ENCODE measurements around the gene NUDT21.
A peak's percentile ranks its signal among the peaks of the same experiment; 100 is the strongest.

The NUDT21 gene

DNA sequence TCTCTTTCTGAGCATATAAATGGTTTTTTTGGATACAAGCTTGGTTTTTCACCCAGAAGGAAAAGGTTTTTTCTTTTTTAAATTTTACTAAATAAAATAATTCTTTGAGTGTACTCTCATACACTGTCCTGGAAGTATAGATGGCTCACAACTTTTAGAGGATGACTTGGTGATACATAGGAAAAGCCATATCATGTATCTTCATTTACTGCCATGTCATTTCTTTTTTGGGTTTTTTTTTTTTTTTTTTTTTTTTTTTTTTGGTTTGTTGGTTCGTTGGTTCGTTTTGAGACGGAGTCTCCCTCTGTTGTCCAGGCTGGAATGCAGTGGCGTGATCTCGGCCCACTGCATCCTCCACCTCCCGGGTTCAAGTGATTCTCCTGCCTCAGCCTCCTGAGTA, 12.0 kb upstream of the NUDT21 start:
- FAIRE-seq, result no peak
- DNase-seq (ENCODE audit: insufficient read length, low spot score), result no peak

DNA sequence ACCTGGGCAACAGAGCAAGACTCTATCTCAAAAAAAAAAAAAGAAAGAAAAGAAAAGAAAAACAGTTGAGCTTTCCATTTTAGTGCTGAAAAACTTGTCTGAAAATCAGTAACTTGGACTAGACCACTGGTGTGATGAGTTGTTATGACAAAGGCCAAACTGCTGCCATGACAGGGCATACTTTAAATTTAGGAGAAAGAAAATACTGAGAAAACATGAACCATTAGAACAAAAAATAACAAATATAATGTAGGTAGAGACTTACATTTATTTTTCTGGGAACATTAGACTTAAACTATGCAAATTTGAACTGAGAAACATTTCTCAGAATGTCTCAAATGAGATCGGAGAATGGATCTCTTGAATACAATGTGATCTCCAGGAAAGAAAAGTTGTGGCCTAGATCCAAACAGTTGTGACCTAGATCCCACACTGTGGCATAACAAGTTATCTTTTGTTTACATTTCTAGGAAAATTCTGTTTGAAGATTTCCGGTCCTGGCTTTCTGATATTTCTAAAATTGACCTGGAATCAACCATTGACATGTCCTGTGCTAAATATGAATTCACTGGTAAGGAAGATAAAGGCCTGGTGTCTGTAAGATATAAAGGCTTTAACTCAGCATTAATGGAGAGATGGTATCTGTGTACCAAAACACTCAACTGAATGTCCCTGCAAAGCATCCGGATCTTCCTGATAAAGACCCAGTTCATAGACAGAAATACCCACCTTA, 11.1 kb upstream of the NUDT21 start:
- FAIRE-seq (no peak), DNase-seq (ENCODE audit: insufficient read length, low spot score) (no peak)

DNA sequence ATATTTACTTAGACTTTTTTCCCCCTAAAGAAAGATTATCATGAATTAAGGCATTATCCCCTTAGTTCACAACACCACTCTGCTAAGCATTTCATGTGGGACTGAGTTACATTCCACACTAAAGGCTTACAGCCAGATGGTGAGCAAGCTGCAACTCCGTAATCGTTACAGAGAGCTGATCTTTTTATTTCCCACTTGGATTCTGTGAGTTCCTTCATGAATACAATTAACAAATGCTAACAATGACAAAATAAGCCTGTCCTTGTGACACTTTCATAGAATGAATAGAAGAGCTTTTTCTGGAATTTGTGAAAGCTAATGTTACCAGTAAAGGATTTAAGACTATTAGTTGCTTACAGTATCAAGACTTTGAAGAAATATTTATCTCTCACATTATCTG, 9.0 kb upstream of the NUDT21 start:
- DNase-seq (ENCODE audit: insufficient read length, low spot score), result no peak
- FAIRE-seq, result no peak

DNA sequence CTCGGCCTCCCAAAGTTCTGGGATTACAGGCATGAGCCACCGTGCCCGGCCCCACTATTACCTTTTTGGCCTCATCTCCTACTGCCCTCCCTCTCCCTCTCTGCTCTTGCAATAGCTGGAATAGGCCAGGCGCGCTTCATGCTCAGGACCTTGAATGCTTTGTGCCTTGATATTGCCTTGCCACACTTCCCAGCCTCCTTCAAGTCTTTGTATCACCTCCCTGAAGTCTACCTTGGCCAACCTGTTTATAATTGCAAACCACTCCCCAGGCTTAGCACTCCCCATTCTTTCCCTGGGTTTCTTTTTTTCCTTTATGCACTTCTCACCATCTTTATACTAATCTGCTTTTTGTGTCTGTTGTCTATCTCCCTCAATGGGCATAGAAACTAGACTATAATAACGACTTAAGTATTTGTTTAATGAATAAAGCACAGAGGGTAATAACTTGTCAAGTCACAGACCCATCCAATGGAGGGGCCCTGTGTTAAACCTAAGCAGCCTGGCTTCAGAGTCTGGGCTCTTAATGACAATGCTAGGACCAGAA, 6.9 kb upstream of the NUDT21 start:
- no peak for FAIRE-seq

DNA sequence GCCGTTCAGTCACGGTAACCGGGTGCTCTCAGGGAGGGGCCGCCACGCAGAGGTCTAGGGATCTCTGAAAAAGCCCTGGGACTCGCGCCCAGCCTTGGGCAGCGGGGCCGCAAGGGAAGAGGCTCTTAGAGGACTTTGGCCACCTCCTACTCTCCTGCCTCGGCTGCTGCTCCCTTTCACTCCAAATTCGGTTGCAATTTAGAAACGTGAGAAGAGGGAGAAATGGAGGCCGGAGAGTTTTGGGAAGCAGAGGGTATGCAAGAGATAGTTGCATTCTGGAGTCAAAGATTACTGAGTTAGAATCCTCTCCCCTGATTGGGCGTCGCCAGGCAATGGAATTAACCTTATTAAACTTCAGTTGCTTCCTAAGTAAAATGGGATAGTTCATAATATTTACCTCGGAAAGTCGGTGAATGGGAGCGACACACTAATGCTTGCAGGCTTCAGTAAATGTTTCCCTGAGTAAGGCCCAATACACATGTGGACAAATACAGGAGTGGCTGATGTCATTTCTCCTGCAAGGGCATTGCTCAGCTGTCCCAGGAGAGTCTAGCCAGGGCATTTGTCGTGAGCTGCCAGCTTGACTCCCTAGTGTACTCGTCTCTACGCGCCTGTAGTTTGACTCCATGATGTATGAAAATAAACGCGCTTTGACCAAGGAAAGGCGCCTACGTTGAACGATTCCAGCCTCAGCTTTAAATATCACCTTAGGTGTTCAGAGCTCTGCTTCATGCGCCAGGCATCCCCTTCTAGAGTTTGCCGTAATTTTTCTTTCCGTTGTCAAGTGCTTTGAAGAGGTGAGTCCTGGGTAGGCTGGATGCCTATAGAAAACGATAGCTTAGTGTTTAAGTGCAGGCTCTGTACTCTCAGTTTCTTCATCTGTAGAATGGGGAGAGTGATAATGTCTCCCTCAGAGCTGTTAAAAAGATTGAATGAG, 889 bp upstream of the NUDT21 start:
- DNase-seq (ENCODE audit: insufficient read length, low spot score) (no peak), FAIRE-seq (peak; percentile 57)

More for the DNA sequence above, 6.9 kb upstream of the NUDT21 start:
- DNase-seq (ENCODE audit: insufficient read length, low spot score), result no peak

DNA sequence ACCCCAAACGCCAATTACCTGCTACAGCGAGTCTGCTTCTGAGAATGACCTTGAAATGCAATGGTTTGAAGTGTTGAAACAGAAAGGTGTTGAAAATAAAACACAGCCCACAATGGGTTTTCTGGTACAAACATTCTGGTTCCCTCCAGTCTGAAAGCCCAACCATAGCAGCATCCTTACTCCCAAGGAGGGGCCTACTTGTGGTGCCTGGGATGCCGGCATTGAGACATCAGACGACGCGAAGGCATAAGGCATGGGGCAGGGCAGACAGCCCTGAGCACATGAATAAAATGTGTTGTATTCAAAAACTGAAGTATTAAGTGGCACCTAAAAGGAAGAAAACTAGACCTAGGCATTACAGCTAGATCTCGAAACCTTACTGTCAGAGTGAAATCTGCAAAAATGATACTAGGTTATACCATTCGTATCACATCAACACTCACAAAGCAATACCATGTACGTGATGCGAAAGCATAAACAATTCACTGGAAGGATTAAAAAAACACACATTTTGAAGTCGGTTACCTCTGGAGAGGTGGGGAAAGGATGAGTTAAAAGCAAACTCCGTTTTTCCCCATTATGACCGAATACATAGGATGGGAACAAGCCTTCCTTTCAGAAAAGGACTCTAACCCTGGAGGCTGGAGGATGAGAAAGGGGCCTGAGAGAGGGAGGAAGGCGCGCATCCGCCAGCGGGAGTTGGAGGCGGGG, 702 bp downstream of the NUDT21 start:
- peak; percentile 40 for FAIRE-seq
- DNase-seq (ENCODE audit: insufficient read length, low spot score), result no peak

DNA sequence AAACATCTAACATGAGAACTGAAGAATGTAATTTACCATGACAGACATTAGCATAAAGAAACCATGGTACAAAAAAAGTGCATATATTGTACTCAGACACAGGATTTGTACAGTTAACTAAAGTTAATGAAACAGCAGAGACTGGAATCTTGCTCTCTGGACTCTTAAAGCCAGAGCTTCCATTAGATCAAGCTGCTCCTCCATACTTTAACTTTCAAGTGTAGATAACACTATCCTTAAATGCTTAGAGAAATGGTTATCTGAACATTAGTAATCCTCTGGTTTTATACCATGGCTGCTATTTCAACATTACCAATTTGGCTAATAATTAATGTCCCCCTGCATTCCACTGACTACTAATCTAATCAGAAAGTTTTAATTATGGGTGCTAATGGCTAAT, 3.1 kb downstream of the NUDT21 start:
- no peak for DNase-seq (ENCODE audit: insufficient read length, low spot score)
- FAIRE-seq, result no peak

DNA sequence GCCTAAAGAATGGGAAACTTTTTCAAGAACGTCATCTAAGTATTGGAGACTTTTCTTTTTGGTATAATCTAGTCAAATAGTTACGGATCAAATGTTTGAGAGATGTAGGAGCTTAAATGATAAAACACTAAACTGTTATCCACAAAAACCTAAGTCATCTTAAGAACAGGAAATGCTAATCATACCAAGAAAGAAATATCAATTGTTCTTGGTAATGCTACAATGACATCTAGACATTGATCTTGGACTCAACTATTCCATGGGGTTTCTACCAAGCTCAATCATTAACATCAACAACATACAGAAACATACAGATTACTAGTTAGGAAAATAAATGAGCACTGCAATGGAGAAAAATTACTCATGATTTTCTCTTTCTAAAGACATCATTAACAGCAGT, 3.8 kb downstream of the NUDT21 start:
- FAIRE-seq (peak; percentile 8), DNase-seq (ENCODE audit: insufficient read length, low spot score) (no peak)

DNA sequence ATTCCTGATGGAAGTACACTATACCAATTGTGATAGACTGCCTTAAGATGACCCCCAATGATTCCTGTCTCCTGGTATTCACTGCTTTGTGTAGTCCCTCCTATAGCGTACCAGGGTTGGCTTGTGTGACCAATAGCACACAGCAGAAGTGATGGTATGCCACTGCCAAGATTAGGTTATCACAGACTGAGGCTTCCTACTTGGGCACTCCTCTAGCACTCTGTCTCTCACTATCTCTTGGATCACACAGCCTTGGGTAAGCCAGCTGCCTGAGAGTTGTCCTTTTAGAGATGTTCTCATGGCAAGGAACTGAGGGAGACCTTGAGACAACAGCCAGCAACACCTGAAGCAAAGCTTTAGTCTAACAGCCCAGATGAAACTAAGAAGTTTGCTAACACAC, 13.1 kb downstream of the NUDT21 start:
- DNase-seq (ENCODE audit: insufficient read length, low spot score), result no peak

DNA sequence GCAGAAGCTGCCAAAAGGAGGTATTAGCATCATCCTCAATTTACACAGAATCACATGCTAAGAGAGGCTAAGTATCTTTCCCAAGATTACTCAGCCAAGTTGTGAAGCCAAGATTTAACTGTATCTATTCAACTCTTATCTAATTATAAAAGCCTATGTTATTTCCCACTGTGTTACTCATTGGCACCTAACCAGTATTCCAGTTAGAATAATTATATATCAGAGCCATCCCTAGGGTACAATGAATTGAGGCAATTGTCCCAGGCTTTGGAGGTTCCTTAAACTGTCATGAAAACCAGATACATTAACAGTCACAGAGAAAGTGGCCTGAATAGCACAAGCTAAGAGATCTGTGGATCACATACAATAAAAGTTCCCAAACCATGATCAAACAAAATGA, 14.9 kb downstream of the NUDT21 start:
- DNase-seq (ENCODE audit: insufficient read length, low spot score) (no peak), FAIRE-seq (no peak)

More for the DNA sequence above, 13.1 kb downstream of the NUDT21 start:
- no peak for FAIRE-seq

DNA sequence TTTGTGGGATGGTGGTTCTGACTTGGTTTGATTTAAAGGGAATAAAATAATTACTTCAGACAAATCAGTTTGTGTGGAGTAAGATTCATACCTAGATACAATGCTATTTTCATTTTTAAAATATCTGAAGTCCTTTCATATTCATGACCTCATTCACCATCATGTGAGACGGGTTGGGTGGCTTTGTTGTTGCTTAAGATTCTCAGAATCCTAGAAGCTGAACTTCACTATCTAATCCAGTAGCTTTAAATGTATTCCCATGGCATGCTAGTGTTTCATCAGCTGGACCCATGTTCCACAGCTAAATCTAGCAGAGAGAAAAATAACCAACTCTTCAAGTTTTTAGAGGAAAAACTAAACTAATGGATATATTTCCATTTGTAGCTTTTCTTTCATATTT, 23.0 kb downstream of the NUDT21 start:
- DNase-seq (ENCODE audit: insufficient read length, low spot score) (no peak), FAIRE-seq (no peak)

DNA sequence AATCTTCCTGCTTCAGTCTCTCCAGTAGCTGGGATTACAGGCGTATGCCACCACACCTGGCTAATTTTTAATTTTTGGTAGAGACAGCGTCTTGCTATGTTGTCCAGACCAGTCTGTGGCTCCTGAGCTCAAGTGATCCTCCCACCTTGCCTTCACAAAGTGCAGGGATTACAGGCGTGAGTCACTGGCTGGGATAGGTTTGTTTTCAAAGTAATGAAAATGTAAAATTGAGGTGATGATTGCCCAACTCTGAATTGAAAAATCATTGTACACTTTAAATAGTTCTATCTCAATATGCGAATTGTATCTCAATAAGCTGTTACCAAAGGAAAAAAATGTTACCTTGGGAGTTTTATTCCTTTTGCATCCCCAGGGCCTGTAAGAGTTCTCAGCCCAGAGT, 24.5 kb downstream of the NUDT21 start:
- DNase-seq (ENCODE audit: insufficient read length, low spot score) (no peak), FAIRE-seq (no peak)

DNA sequence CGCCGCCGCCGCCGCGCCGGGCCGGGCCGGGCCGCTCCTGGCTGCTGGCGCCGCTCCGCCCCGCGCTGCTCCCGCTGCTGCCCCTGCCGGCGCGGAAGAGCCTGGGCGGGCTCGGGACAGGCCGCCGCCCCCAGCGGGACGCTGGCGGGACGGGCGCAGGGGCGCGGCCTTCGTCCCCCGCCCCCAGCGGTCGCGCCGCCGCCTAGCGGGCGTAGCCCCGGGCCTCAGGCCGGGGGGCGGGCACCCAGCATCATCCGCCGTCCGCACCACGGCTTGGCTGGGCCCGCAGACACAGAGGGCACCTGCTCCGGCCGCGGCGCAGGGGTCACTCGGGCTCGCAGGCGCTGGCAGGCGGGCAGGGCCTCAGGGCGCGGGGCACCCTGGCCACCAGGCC, 25.7 kb downstream of the NUDT21 start, which contains the start of gene AMFR:
TSS of gene AMFR (minus strand) at position 107 of the 394 bp plus-strand sequence. CDS start 218 bp downstream, outside the sequence.
- peak; percentile 90 for DNase-seq (ENCODE audit: insufficient read length, low spot score)
- FAIRE-seq, result peak; percentile 72

DNA sequence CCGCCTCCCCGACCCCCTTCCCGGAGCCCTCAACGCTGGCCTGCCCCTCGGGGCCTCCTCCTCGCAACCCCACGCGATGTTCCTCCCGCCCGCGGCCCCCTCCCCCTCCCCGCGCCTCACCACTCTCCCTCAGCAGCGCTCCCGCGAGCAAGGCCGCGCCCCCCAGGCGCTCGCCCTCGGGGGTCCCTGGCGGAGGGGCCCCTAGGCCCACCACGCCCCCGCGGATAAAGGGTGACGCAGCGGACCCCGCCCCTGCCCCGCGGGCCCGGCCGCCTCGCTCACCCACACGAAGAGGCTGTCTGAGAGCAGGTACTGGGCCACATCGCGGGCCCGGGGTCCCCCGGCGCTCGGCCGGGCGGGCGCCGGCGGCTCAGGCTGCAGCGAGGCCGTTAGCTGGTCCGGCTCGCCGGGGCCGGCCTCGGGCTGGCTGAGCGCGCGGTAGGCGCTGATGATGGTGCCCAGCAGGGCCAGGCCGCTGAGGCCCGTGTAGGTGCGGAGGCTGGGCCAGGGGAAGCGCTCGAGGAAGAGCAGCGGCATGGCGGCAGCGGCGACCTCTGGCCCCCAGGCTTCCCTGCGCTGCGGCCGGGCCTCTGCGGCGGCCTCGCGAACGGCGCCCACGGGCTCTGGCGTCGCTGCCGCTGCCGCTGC, 26.2 kb downstream of the NUDT21 start:
- no peak for DNase-seq (ENCODE audit: insufficient read length, low spot score)

DNA sequence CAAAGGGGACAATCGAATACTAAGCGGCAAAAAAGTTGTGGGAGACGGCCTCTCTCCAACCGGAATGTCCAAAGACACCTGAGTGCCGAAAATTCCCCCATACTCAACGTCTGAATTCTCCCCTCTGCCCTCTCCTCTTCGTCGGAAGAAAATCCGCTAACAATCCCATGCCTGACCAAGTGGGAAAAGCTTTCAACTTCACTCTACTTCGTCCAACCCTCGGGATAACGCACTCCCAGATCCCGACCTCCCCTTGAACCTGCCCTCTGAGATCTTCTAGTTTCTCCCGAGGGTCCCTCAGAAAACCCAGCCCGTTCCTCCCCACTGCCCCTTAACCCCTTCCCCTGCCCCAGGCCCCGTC, 26.7 kb downstream of the NUDT21 start:
- DNase-seq (ENCODE audit: insufficient read length, low spot score) (no peak), FAIRE-seq (no peak)

More for the DNA sequence above, 26.2 kb downstream of the NUDT21 start:
- FAIRE-seq, result no peak

DNA sequence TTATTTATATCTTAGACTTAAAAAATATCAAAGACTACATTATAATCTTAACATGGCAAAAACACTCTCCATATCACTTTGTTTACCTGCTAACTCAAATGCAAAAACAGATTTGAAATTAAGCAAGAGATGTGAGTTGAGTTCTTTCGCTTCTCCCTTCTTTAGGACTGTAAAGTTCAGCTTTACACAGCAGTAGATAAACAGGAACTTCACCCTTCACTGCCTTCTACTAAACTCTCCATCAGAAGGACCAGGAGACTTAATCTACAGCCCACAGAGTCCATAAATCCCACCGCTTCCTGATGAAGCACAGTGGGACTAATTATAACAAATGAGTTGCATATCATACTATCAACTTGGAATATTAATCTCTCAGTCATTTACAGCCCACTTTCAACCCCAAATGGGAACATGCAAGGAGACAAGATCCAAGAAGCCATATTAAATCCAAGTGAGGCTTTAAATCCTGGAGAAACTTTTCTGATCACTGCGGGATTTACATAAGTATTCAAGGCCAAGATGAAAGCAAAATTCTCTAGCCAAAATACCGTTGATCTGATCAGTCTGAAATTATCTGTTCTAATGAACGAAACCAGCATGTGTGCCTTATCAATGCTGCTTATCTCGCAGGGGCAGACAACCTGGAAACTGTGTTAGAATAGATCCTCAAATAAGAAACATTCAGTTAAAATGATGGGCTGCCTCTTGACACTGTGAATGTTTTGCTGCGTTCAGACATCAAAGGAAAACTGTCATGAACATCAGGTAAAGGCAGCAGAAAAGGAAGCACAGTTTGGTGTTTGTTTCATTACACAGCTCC, 27.3 kb downstream of the NUDT21 start:
- DNase-seq (ENCODE audit: insufficient read length, low spot score) (no peak), FAIRE-seq (peak; percentile 88)

DNA sequence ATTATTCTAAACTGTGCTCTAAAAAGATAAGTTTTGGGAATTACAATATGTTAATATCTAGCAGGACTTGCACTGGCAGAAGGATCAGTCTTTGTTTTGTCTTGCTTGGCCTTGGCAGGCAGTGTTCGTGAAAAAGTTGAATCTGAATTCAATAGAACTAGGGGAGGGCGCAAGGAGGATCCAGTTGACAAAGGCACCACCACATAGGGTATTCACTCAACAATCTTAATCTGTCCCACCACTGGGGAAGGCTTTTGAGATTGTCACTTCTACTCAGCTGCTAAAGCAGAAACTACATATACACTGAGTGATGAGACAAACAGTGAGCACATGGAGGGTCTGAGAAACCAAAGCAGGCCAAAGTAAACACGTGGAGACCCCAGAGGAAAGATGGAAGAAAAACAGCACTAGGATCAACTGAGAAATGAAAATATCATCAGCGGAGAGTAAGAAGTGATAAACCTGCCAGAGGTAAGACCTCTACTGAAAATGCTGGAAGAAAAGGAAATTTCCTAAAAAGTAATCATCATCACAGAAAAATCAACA, 28.2 kb downstream of the NUDT21 start:
- DNase-seq (ENCODE audit: insufficient read length, low spot score), result no peak

DNA sequence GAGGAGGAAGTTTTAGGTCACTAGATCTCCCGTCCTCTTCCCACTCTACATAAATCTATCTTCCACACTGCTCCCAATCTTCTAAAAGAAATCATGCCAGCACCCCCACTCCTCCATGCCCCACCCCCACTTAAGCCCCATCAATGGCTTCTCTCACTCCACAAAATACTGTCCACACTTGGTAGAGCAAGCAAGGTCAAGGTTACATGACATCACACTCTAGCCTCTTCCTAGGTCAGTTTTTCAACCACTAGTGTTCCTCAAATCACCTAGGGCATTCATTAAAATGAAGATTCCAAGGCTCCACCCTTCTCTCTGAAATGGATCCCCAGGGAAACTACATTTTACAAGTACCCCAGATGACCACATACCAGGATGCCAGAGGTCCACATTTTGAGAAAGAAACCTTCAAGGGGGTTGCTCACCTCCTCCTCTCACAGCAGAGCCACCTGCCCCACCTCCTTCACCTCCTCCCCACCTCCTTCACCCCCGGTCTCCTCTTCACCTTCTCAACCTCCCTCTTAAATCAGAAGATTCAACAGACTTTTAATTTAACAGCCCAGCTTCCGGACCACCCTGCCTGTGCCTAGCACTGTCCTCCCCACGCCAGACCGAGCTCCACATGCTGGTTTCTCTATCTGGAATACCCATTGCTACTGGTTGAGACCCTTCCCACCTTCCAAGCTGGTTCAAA, 29.0 kb downstream of the NUDT21 start:
- DNase-seq (ENCODE audit: insufficient read length, low spot score) (no peak), FAIRE-seq (peak; percentile 83)

More for the DNA sequence above, 28.2 kb downstream of the NUDT21 start:
- FAIRE-seq, result peak; percentile 40

DNA sequence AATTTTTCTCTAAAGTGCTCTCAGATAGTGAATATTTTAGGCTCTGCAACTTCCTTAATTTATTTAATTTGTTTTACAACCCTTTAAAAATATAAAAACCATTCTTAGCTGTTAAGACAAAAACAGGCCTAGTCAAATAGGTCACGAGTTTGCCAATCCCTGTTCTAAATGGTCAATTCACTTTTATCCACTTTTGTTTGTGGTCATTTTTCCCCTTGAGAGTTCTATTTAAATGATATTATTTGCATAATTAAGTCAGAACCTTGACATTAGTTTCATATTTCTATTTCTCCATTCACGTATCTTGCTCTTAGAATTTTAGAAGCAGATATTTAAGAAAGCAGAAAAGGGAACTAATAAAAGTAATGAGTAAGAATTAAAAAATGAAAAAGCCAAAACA, 29.8 kb downstream of the NUDT21 start:
- DNase-seq (ENCODE audit: insufficient read length, low spot score), result no peak
- peak; percentile 23 for FAIRE-seq
